Measurements from ENCODE around the gene SPCS2.

SPCS2 gene

GRCh38 chr11:74978041-74978440 lies 29.0 kb downstream of the SPCS2 start:
- Histone ChIP-seq H3K4me2 (ENCODE audit: low read length) (no peak overlapping the region), H3K9me3 (ENCODE audit: control insufficient read depth, low read length) (no peaks in the 10 kb centered on the region), H3K4me1 (no peaks in the 10 kb centered on the region), H3K79me2 (peaks cover 1% of the 10 kb centered on the region), H3K4me3 (ENCODE audit: low read depth, low read length) (no peak overlapping the region), H3K27me3 (ENCODE audit: control insufficient read depth, insufficient read depth, low read length) (no peaks in the 10 kb centered on the region), H2AFZ (no peak overlapping the region), H3K36me3 (ENCODE audit: control insufficient read depth, insufficient read depth, low read length) (no peaks in the 10 kb centered on the region), H3K27ac (no peak overlapping the region), H3K9ac (no peak overlapping the region)
- TF ChIP-seq CTCF (IDR thresholded peaks at IDR 0.05), result no peak

DNA sequence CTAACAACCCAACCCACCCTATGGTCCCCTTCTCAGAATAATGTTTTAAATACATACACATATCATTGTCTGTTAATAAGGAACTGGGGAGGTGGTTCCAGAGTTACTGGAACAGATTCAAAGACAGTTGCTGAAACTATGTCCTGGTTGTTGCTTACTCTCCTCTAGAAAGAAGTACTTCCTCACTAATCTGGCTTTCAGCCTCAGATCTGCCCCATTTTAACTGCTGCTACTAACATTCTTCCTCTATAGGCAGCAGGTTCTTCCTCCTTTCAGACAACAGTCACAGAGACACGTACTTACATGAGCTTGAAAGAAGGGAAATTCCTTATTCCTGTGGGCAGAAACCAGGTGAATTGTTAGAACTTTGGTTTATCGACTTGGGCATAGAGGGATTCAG lies 31.6 kb downstream of the SPCS2 start:
- H3K36me3 ChIP-seq (ENCODE audit: control insufficient read depth, insufficient read depth, low read length), result no peaks in the 10 kb centered on the region
- H3K79me2 ChIP-seq, result no peaks in the 10 kb centered on the region
- no peak for TF ChIP-seq CTCF (IDR thresholded peaks at IDR 0.05)
- no peak overlapping the region for H2AFZ ChIP-seq
- no peaks in the 10 kb centered on the region for H3K4me1 ChIP-seq
- no peak overlapping the region for H3K27ac ChIP-seq
- H3K9ac ChIP-seq, result no peak overlapping the region
- no peaks in the 10 kb centered on the region for H3K9me3 ChIP-seq (ENCODE audit: control insufficient read depth, low read length)
- no peak overlapping the region for H3K4me2 ChIP-seq (ENCODE audit: low read length)
- no peak overlapping the region for H3K4me3 ChIP-seq (ENCODE audit: low read depth, low read length)
- no peaks in the 10 kb centered on the region for H3K27me3 ChIP-seq (ENCODE audit: control insufficient read depth, insufficient read depth, low read length)

- Histone ChIP-seq H3K4me3 (ENCODE audit: low read depth, low read length) (no peak overlapping the region), H3K36me3 (ENCODE audit: control insufficient read depth, insufficient read depth, low read length) (no peaks in the 10 kb centered on the region), H3K27me3 (ENCODE audit: control insufficient read depth, insufficient read depth, low read length) (no peaks in the 10 kb centered on the region), H3K9me3 (ENCODE audit: control insufficient read depth, low read length) (no peaks in the 10 kb centered on the region), H3K79me2 (no peaks in the 10 kb centered on the region), H3K27ac (no peak overlapping the region), H3K4me2 (ENCODE audit: low read length) (no peak overlapping the region), H3K9ac (no peak overlapping the region), H3K4me1 (no peaks in the 10 kb centered on the region), H2AFZ (no peak overlapping the region)
- no peak for TF ChIP-seq CTCF (IDR thresholded peaks at IDR 0.05)
Observed at GRCh38 chr11:74981888-74982287, 32.8 kb downstream of the SPCS2 start.

- Histone ChIP-seq H3K36me3 (ENCODE audit: control insufficient read depth, insufficient read depth, low read length) (no peaks in the 10 kb centered on the region), H3K79me2 (no peaks in the 10 kb centered on the region), H2AFZ (no peak overlapping the region), H3K4me3 (ENCODE audit: low read depth, low read length) (no peak overlapping the region), H3K27ac (no peak overlapping the region), H3K4me2 (ENCODE audit: low read length) (no peak overlapping the region), H3K9me3 (ENCODE audit: control insufficient read depth, low read length) (no peaks in the 10 kb centered on the region), H3K4me1 (no peaks in the 10 kb centered on the region), H3K9ac (no peak overlapping the region), H3K27me3 (ENCODE audit: control insufficient read depth, insufficient read depth, low read length) (no peaks in the 10 kb centered on the region)
- TF ChIP-seq CTCF (IDR thresholded peaks at IDR 0.05), result no peak
Observed at GRCh38 chr11:74984070-74984469, 35.0 kb downstream of the SPCS2 start.

GRCh38 chr11:74984730-74985129 lies 35.7 kb downstream of the SPCS2 start:
- H3K27ac ChIP-seq, result no peak overlapping the region
- no peaks in the 10 kb centered on the region for H3K27me3 ChIP-seq (ENCODE audit: control insufficient read depth, insufficient read depth, low read length)
- H3K9me3 ChIP-seq (ENCODE audit: control insufficient read depth, low read length), result no peaks in the 10 kb centered on the region
- H2AFZ ChIP-seq, result no peak overlapping the region
- no peak overlapping the region for H3K4me2 ChIP-seq (ENCODE audit: low read length)
- no peaks in the 10 kb centered on the region for H3K36me3 ChIP-seq (ENCODE audit: control insufficient read depth, insufficient read depth, low read length)
- no peak overlapping the region for H3K9ac ChIP-seq
- peaks cover under 1% of the 10 kb centered on the region for H3K4me1 ChIP-seq
- H3K79me2 ChIP-seq, result no peaks in the 10 kb centered on the region
- TF ChIP-seq CTCF (IDR thresholded peaks at IDR 0.05), result no peak
- H3K4me3 ChIP-seq (ENCODE audit: low read depth, low read length), result no peak overlapping the region
